HG02623 (cell line): ENCODE measurements around the gene FADS6.

Experiments used
- ATAC-seq: cut with Tn5 transposase; IDR thresholded peaks from one replicate; pipeline ENCODE4 v1.9.1; 2021; ENCODE audit warnings: moderate library complexity; ENCODE audit not compliant: unreplicated experiment

FADS6 gene

DNA sequence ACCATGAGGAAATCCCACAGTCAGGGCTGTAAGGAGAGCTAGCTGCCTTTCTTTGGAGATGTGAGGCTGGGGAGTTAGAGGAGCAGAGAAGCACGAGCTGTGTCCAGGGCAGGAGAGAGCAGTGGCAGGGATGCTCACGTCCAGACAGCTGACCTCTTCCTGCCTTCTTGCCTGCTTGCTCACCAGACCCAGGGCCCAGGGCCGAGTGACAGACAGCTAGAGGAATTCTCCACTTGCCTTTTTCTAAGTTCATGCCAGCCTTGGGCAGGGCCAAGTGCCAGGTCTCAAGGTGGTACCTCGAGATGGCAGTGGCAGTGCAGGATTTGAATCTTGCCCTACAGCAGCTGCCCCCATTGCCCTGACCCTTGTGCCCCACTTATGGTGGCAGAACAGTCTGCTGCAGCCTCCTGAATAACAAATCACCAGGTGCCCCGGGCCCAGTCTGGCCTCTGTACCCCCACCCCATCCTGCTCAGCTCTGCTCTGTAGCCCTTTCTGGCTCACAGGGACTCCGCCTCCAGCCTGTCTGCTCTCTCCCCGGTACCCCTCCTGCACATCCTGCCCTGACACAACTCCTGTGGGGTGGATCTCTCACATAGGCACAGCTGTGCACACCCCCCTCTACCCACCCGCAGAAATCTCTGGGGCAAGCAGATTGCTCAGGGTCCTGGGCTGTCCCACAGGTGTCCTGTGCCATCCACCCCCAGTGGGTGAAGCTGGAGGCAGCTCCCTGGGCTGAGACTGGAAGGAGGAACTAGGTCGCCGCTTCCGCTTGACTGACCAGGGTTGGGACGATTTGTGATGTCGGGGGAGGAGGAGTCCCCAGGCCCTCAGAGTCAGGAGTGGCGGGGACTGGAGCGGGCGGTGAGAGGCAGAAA, 59.7 kb downstream of the FADS6 start:
- no peak for ATAC-seq

GRCh38 chr17:74832421-74832820, 61.0 kb downstream of the FADS6 start:
- no peak for ATAC-seq

- no peak for ATAC-seq
Observed at GRCh38 chr17:74831444-74832146, 61.8 kb downstream of the FADS6 start.

DNA sequence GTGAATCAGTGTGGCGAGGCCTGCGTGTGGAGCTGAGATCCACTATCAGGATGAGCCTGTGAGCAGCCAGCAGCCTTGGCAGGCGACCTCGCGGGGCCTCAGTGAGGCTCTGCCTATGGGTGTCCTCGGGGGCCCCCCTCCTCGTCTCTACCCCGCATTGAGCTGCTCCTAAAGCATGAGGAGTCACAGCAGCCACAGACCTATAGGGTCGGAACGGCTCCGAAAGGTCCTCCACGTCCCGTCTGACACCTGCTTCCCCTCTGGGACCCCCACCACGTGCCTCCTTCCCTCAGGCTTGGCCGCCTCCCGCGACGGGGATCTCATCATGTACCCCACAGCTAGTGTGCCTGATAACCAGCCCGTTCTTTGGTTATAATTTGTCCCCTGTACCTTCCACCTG, 62.6 kb downstream of the FADS6 start:
- ATAC-seq = no peak

GRCh38 chr17:74827800-74828199, 65.6 kb downstream of the FADS6 start:
- ATAC-seq = no peak
